Liver (tissue), 9 donors: ENCODE data around the gene PIK3R5. TPM values are rescaled to one million over a fixed set of nuclear protein-coding genes. Genes with fewer than 3 reads are reported as not detected.

Experiments used
- DNase-seq: peaks from one replicate; pipeline ENCODE4 v3.0.0-alpha.2; 2017; ENCODE audit warnings: low spot score
- H3K27ac ChIP-seq, 2 donors: one replicate each; pipeline ENCODE4 v1.7.0; 2013; ENCODE audit warnings: inconsistent platforms in 2 of 2, low read length in 2 of 2, control low read depth in 1 of 2, low read depth in 1 of 2, mild to moderate bottlenecking in 1 of 2
- H3K27me3 ChIP-seq, 4 donors: one replicate each; pipeline versions ENCODE4 v1.6.1 to v1.7.0; 2013; ENCODE audit warnings: low read length in 3 of 4, inconsistent platforms in 1 of 4, mild to moderate bottlenecking in 1 of 4, moderate library complexity in 1 of 4; ENCODE audit not compliant: control insufficient read depth in 4 of 4, insufficient read depth in 4 of 4
- H3K36me3 ChIP-seq, 4 donors: one replicate each; pipeline versions ENCODE4 v1.6.1 to v1.7.0; 2013; ENCODE audit warnings: low read length in 3 of 4, mild to moderate bottlenecking in 3 of 4, low read depth in 1 of 4, moderate library complexity in 1 of 4; ENCODE audit not compliant: control insufficient read depth in 4 of 4, insufficient read depth in 3 of 4
- H3K4me1 ChIP-seq, 4 donors: one replicate each; pipeline versions ENCODE4 v1.6.1 to v1.7.0; 2013; ENCODE audit warnings: low read length in 3 of 4, mild to moderate bottlenecking in 3 of 4, moderate library complexity in 1 of 4; ENCODE audit not compliant: control insufficient read depth in 4 of 4, insufficient read depth in 4 of 4
- H3K4me3 ChIP-seq, 3 donors: one replicate each; pipeline versions ENCODE4 v1.6.1 to v1.7.0; 2013; ENCODE audit warnings: low read length in 3 of 3, control low read depth in 1 of 3, low read depth in 1 of 3, mild to moderate bottlenecking in 1 of 3
- H3K9ac ChIP-seq, 2 donors: one replicate each; pipeline ENCODE4 v1.7.0; 2013; ENCODE audit warnings: low read length in 2 of 2, mild to moderate bottlenecking in 2 of 2, moderate library complexity in 2 of 2, control low read depth in 1 of 2, low read depth in 1 of 2
- H3K9me3 ChIP-seq, 4 donors: one replicate each; pipeline versions ENCODE4 v1.6.1 to v1.7.0; 2013; ENCODE audit warnings: low read length in 3 of 4; ENCODE audit not compliant: control insufficient read depth in 4 of 4
- ATF3 ChIP-seq: IDR thresholded peaks from 2 replicates; pipeline ENCODE4 v1.6.1; 2016; ENCODE audit warnings: antibody characterized with exemption
- CTCF ChIP-seq: fragments of 150-350 bp; IDR thresholded peaks from 2 replicates; pipeline ENCODE4 v1.5.1; 2017; ENCODE audit warnings: improper control_type of control experiment, low read depth, low read length; ENCODE audit not compliant: missing input control
- EGR1 ChIP-seq, 2 donors: IDR thresholded peaks; 2 replicates each; pipeline ENCODE4 v1.6.1; 2016 to 2018; ENCODE audit warnings: antibody characterized with exemption in 2 of 2, low read depth in 2 of 2
- FOXA1 ChIP-seq: IDR thresholded peaks from 2 replicates; pipeline ENCODE4 v1.6.1; 2016; ENCODE audit warnings: antibody characterized with exemption
- FOXA2 ChIP-seq: IDR thresholded peaks from 2 replicates; pipeline ENCODE4 v1.6.1; 2016; ENCODE audit warnings: antibody characterized with exemption
- GABPA ChIP-seq, 2 donors: IDR thresholded peaks in 1 of 2; conservative IDR thresholded peaks in 1 of 2; 2 replicates each; pipeline ENCODE4 v1.6.1; 2016; ENCODE audit warnings: antibody characterized with exemption in 2 of 2, mild to moderate bottlenecking in 1 of 2, moderate library complexity in 1 of 2
- HNF4A ChIP-seq, 2 donors: conservative IDR thresholded peaks; 2 replicates each; pipeline ENCODE4 v1.6.1; 2016; ENCODE audit warnings: antibody characterized with exemption in 2 of 2, mild to moderate bottlenecking in 2 of 2
- HNF4G ChIP-seq: IDR thresholded peaks from 2 replicates; pipeline ENCODE4 v1.6.1; 2016; ENCODE audit warnings: antibody characterized with exemption
- JUND ChIP-seq, 2 donors: IDR thresholded peaks; 2 replicates each; pipeline ENCODE4 v1.6.1; 2016; ENCODE audit warnings: antibody characterized with exemption in 2 of 2
- MAX ChIP-seq: IDR thresholded peaks from 2 replicates; pipeline ENCODE4 v1.6.1; 2016; ENCODE audit warnings: antibody characterized with exemption
- NR2F2 ChIP-seq: IDR thresholded peaks from 2 replicates; pipeline ENCODE4 v1.6.1; 2016; ENCODE audit warnings: antibody characterized with exemption
- RAD21 ChIP-seq, 2 donors: IDR thresholded peaks; 2 replicates each; pipeline ENCODE4 v1.6.1; 2016; ENCODE audit warnings: antibody characterized with exemption in 2 of 2, mild to moderate bottlenecking in 2 of 2
- RXRA ChIP-seq, 2 donors: IDR thresholded peaks; 2 replicates each; pipeline ENCODE4 v1.6.1; 2017 to 2018; ENCODE audit warnings: antibody characterized with exemption in 2 of 2, mild to moderate bottlenecking in 1 of 2
- SP1 ChIP-seq: IDR thresholded peaks from 2 replicates; pipeline ENCODE4 v1.6.1; 2018; ENCODE audit warnings: antibody characterized with exemption, mild to moderate bottlenecking
- TAF1 ChIP-seq: conservative IDR thresholded peaks from 2 replicates; pipeline ENCODE4 v1.6.1; 2016; ENCODE audit warnings: antibody characterized with exemption, mild to moderate bottlenecking
- YY1 ChIP-seq: IDR thresholded peaks from 2 replicates; pipeline ENCODE4 v1.6.1; 2016; ENCODE audit warnings: antibody characterized with exemption, mild to moderate bottlenecking
- ZBTB33 ChIP-seq: IDR thresholded peaks from 2 replicates; pipeline ENCODE4 v1.6.1; 2016; ENCODE audit warnings: antibody characterized with exemption
- WGBS: extraction: QIAGEN DNeasy Blood & Tissue Kit; methylation state at CpG from one replicate; pipeline ENCODE4 v1.1.7; 2013; 5-methylcytosine and 5-hydroxymethylcytosine counted together
- polyA plus RNA-seq, 2 donors: library from polyadenylated mRNA; stranded (reverse) in 1 of 2; unstranded in 1 of 2; fragments of 200-250 nt in 1 of 2; fragments of >200 nt in 1 of 2; fragmentation: Nextera tagmentation in 1 of 2; extraction: Ambion mirVana in 1 of 2; gene quantifications; one replicate each; pipeline versions ENCODE4 v1.2.1 to v1.2.3, GENCODE V29; 2013 to 2015
- total RNA-seq, 2 donors: library from RNA; depleted of rRNA; stranded (reverse); fragments of >200 nt; gene quantifications; one replicate each; pipeline ENCODE4 v1.2.3, GENCODE V29; 2014
- donor health status: healthy.
- donor health status: healthy.
- donor health status: healthy.
- donor health status: healthy.
- donor health status: healthy.

The PIK3R5 gene
- total and polyA plus RNA-seq, 4 donors: 0.93 to 7.8 (median 2.6) TPM

- TF ChIP-seq FOXA2 (no peak), NR2F2 (no peak), HNF4G (no peak), CTCF (no peak), HNF4A (conservative IDR thresholded peaks at IDR 0.05) (no peak), YY1 (no peak), EGR1 (IDR thresholded peaks at IDR 0.05; ENCODE audit: low read depth in 2 of 2) (no peak)
- 74% methylated on average over 9 of the region's 9 CpGs for WGBS
Measured at GRCh38 chr17:8959312-8959918, 6.1 kb downstream of the PIK3R5 start.

GRCh38 chr17:8957721-8958120 is 7.8 kb downstream of the PIK3R5 start:
- H3K36me3 ChIP-seq: no peaks in the 10 kb centered on the region
- H3K9ac ChIP-seq: no peak overlapping the region
- H3K9me3 ChIP-seq: no peaks in the 10 kb centered on the region
- DNase-seq: no peak
- no peak overlapping the region for H3K4me3 ChIP-seq
- TF ChIP-seq HNF4G (no peak), ATF3 (no peak), GABPA (IDR thresholded peaks at IDR 0.05 in 1 of 2, conservative IDR thresholded peaks at IDR 0.05 in 1 of 2) (no peak), EGR1 (IDR thresholded peaks at IDR 0.05; ENCODE audit: low read depth in 2 of 2) (no peak), NR2F2 (no peak), ZBTB33 (no peak), JUND (IDR thresholded peaks at IDR 0.05) (no peak), HNF4A (conservative IDR thresholded peaks at IDR 0.05) (no peak), TAF1 (no peak), YY1 (no peak), RAD21 (IDR thresholded peaks at IDR 0.05) (no peak), CTCF (no peak), FOXA1 (no peak), MAX (no peak), SP1 (no peak), RXRA (IDR thresholded peaks at IDR 0.05) (no peak)
- 87% methylated on average over 8 of the region's 8 CpGs for WGBS
- H3K27me3 ChIP-seq: no peaks in the 10 kb centered on the region
- no peaks in the 10 kb centered on the region for H3K4me1 ChIP-seq
- H3K27ac ChIP-seq: no peak overlapping the region

More at GRCh38 chr17:8959312-8959918, 6.1 kb downstream of the PIK3R5 start:
- no peaks in the 10 kb centered on the region for H3K9me3 ChIP-seq
- H3K9ac ChIP-seq: no peak overlapping the region
- no peak overlapping the region for H3K4me3 ChIP-seq
- no peaks in the 10 kb centered on the region for H3K27me3 ChIP-seq
- no peaks in the 10 kb centered on the region for H3K36me3 ChIP-seq
- H3K27ac ChIP-seq: no peak overlapping the region
- no peak for DNase-seq
- no peaks in the 10 kb centered on the region for H3K4me1 ChIP-seq
